Gastrocnemius medialis (tissue), 4 donors: Measurements from ENCODE around the gene ZNF2.

ENCODE experiments used
- POLR2A ChIP-seq, 2 donors: fragments of 450-650 bp; IDR thresholded peaks; one replicate each; pipeline ENCODE4 v1.6.1; 2017; ENCODE audit warnings: antibody characterized with exemption in 2 of 2, mild to moderate bottlenecking in 2 of 2, moderate library complexity in 2 of 2
- TF ChIP-seq, protein P1 (sequence below), 5 experiments: fragments of 450-650 bp in 3 of 5; fragments of 200-600 bp in 2 of 5; sonication (generic) in 2 of 5; IDR thresholded peaks in 4 of 5; conservative IDR thresholded peaks in 1 of 5; 1 replicate in 4 of 5; 2 replicates in 1 of 5; pipeline ENCODE4 v1.5.1; 2016 to 2019; ENCODE audit warnings: antibody characterized with exemption in 5 of 5, mild to moderate bottlenecking in 3 of 5, moderate library complexity in 3 of 5

DNA sequence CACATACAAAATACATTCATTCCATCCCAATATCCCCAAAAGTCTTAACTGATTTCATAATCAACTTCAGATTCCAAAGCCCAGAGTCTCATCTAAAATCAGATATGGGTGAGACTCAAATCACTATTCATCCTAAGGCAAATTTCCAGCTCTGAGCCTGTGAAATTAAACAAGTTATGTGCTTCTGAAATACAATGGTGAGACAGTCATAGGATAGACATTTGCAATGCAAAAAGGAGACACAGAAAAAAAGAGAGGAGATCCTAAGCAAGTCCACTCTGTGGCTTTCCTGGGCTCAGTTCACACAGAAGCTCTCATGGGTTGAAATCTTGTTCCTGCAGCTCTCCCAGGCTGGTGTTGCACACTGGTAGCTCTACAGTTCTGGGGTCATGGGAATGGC lies 60.0 kb downstream of the ZNF2 start:
- no peak for TF ChIP-seq POLR2A (IDR thresholded peaks at IDR 0.05)
- TF ChIP-seq, protein P1, sequence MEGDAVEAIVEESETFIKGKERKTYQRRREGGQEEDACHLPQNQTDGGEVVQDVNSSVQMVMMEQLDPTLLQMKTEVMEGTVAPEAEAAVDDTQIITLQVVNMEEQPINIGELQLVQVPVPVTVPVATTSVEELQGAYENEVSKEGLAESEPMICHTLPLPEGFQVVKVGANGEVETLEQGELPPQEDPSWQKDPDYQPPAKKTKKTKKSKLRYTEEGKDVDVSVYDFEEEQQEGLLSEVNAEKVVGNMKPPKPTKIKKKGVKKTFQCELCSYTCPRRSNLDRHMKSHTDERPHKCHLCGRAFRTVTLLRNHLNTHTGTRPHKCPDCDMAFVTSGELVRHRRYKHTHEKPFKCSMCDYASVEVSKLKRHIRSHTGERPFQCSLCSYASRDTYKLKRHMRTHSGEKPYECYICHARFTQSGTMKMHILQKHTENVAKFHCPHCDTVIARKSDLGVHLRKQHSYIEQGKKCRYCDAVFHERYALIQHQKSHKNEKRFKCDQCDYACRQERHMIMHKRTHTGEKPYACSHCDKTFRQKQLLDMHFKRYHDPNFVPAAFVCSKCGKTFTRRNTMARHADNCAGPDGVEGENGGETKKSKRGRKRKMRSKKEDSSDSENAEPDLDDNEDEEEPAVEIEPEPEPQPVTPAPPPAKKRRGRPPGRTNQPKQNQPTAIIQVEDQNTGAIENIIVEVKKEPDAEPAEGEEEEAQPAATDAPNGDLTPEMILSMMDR (IDR thresholded peaks at IDR 0.05 in 4 of 5, conservative IDR thresholded peaks at IDR 0.05 in 1 of 5): no peak
